Left ventricle myocardium inferior (tissue), 1 donor: ENCODE data around the gene STAM. TPM values are rescaled to one million over a fixed set of nuclear protein-coding genes. Genes with fewer than 3 reads are reported as not detected.

Experiments
- DNase-seq: peaks from one replicate; pipeline ENCODE4 v3.0.0-alpha.2; 2020
- H3K27ac ChIP-seq: fragments of 200-600 bp; replicated peaks from 2 replicates; pipeline ENCODE4 v1.8.0; 2021
- H3K27me3 ChIP-seq: fragments of 200-600 bp; 2 replicates; pipeline ENCODE4 v1.8.0; 2021; ENCODE audit warnings: low read depth
- H3K36me3 ChIP-seq: fragments of 200-600 bp; 2 replicates; pipeline ENCODE4 v1.8.0; 2021
- H3K4me1 ChIP-seq: fragments of 200-600 bp; 2 replicates; pipeline ENCODE4 v1.8.0; 2021
- H3K4me3 ChIP-seq: fragments of 200-600 bp; 2 replicates; pipeline ENCODE4 v1.8.0; 2021; ENCODE audit warnings: mild to moderate bottlenecking, moderate library complexity
- H3K9me3 ChIP-seq: fragments of 200-600 bp; replicated peaks from 2 replicates; pipeline ENCODE4 v1.8.0; 2021
- CTCF ChIP-seq: fragments of 200-600 bp; IDR thresholded peaks from 2 replicates; pipeline ENCODE4 v1.8.0; 2021; ENCODE audit warnings: antibody characterized with exemption, mild to moderate bottlenecking, borderline replicate concordance
- intact Hi-C: fragments of 100-400 bp; cut with micrococcal nuclease; formaldehyde crosslinking; loops from one replicate; pipeline ENCODE4 v1.11.0; 2022
- total RNA-seq: library from RNA; stranded (reverse); fragmentation: NEBNext Ultra II Directional; extraction: Animal tissue kit (Norgen Biotek cat#: 25700); gene quantifications from one replicate; pipeline ENCODE4 v1.2.1, GENCODE V29; 2021
- donor health status: DM: no; HTN: yes; CAD: no; lungs with severe emphysema.

STAM gene
- total RNA-seq, 1 donor from 2014 or later, result 21.3 TPM

DNA sequence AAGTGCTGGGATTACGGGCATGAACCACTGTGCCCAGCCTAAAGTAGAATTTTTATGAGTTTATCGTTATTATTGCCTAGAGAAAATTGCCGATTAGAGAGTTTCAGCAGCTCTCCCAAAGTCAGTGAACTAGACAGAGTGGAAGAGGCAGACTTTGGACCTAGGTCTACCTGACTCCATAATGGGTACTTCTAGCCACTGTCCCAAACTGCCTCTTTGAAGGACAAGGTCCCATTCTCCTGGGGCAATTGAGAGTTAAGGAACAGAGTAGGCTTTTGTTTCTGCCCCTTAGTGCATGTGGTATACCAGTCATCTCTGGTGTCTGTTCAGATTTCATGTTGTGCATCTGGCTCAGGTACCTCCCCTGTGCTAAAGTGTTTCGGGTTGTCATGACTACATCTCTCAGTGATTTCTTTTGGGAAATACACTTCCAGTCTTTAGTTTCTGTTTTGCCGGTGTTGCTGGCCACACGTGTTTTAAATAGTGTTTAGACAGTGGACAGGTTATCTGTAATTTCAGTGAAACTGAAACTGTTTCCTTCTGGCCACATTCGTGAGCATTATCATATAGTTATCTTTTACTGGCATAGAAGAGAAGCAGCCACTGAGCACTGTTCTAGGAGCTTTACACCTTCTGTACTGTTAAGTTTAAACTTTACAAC lies 112.7 kb downstream of the STAM start:
- Histone ChIP-seq H3K4me3 (no peak overlapping the region), H3K27me3 (no peaks in the 10 kb centered on the region), H3K36me3 (no peaks in the 10 kb centered on the region), H3K4me1 (no peaks in the 10 kb centered on the region), H3K27ac (no peak overlapping the region), H3K9me3 (no peaks in the 10 kb centered on the region)
- TF ChIP-seq CTCF, result no peak
- DNase-seq, result no peak
- intact Hi-C loops, result no loop called here

GRCh38 chr10:17758200-17758599 lies 114.2 kb downstream of the STAM start:
- Histone ChIP-seq H3K9me3 (no peaks in the 10 kb centered on the region), H3K4me3 (no peak overlapping the region), H3K27ac (no peak overlapping the region), H3K36me3 (no peaks in the 10 kb centered on the region), H3K27me3 (no peaks in the 10 kb centered on the region), H3K4me1 (no peaks in the 10 kb centered on the region)
- TF ChIP-seq CTCF, result no peak
- intact Hi-C loops, result no loop called here
- DNase-seq, result no peak

GRCh38 chr10:17758896-17759295 lies 114.9 kb downstream of the STAM start:
- Histone ChIP-seq H3K4me1 (no peaks in the 10 kb centered on the region), H3K4me3 (no peak overlapping the region), H3K36me3 (no peaks in the 10 kb centered on the region), H3K27me3 (no peaks in the 10 kb centered on the region), H3K27ac (no peak overlapping the region), H3K9me3 (no peaks in the 10 kb centered on the region)
- no peak for TF ChIP-seq CTCF
- DNase-seq, result no peak
- intact Hi-C loops, result no loop called here

- Histone ChIP-seq H3K36me3 (no peaks in the 10 kb centered on the region), H3K27me3 (no peaks in the 10 kb centered on the region), H3K27ac (no peak overlapping the region), H3K9me3 (peaks cover 10% of the 10 kb centered on the region), H3K4me1 (no peaks in the 10 kb centered on the region), H3K4me3 (no peak overlapping the region)
- intact Hi-C loops, result no loop called here
- no peak for DNase-seq
- TF ChIP-seq CTCF, result no peak
These were observed 120.2 kb downstream of the STAM start for GRCh38 chr10:17764142-17764541.

- no peak overlapping the region for H3K27ac ChIP-seq
- no peak overlapping the region for H3K4me3 ChIP-seq
- no peaks in the 10 kb centered on the region for H3K36me3 ChIP-seq
- no peaks in the 10 kb centered on the region for H3K27me3 ChIP-seq
- TF ChIP-seq CTCF, result no peak
- no peaks in the 10 kb centered on the region for H3K4me1 ChIP-seq
- intact Hi-C loops, result no loop called here
- peaks cover 10% of the 10 kb centered on the region for H3K9me3 ChIP-seq
- no peak for DNase-seq
These were observed 121.7 kb downstream of the STAM start for GRCh38 chr10:17765602-17766001.

Other genes with a start within 250 kb of the STAM start
- 10.1 TPM for gene ST8SIA6, start 189.6 kb upstream of the STAM start, total RNA-seq
- 173 TPM for gene HACD1, start 26.8 kb upstream of the STAM start, total RNA-seq
- 0.66 TPM for gene TMEM236, start 108.0 kb downstream of the STAM start, total RNA-seq
- 18.9 TPM for gene MRC1, start 165.2 kb downstream of the STAM start, total RNA-seq